IPS DF 4.7 (cell line): ENCODE data around the gene MOGAT1.
"Not testable (repeated sequence)": the region's sequence is repeated elsewhere in the genome, so short reads cannot be mapped to it uniquely, and the experiment has no call there.

ENCODE experiments used
- DNase-seq: peaks from one replicate; pipeline ENCODE4 v3.0.0-alpha.2; 2013; ENCODE audit warnings: low spot score; ENCODE audit errors: extremely low read depth

Gene MOGAT1

DNA sequence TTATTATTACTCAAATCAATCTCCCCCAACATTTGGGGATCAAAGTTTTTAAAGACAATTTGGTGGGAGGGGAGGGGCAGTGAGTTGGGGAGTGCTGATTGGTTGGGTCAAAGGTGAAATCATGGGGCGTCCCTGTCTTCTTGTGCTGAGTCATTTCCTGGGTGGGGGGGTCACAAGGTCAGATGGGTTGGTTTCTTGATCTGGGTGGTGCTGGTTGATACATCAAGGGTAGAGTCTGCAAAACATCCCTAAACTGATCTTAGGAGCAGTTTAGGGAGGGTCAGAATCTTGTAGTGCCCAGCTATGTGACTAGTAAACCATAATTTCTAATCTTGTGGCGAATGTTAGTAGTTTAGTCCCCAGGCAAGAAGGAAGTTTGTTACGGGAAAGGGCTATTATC is 67.4 kb downstream of the MOGAT1 start:
- no peak for DNase-seq

DNA sequence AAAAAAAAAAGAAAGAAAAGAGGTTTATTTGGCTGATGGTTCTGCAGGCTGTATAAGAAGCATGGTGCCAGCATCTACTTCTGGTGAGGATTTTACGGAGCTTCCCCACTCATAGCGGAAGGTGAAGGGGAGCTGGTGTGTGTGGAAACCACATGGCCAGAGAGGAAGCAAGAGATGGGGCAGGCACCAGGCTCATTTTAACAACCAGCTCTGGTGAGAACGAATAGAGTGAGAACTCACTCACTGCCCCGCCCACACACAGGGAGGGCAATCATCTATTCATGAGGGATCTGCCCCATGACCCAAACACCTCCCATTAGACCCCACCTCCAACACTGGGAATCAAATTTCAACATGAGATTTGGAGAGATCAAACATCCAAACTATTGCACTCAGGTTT is 68.5 kb downstream of the MOGAT1 start:
- no peak for DNase-seq

DNA sequence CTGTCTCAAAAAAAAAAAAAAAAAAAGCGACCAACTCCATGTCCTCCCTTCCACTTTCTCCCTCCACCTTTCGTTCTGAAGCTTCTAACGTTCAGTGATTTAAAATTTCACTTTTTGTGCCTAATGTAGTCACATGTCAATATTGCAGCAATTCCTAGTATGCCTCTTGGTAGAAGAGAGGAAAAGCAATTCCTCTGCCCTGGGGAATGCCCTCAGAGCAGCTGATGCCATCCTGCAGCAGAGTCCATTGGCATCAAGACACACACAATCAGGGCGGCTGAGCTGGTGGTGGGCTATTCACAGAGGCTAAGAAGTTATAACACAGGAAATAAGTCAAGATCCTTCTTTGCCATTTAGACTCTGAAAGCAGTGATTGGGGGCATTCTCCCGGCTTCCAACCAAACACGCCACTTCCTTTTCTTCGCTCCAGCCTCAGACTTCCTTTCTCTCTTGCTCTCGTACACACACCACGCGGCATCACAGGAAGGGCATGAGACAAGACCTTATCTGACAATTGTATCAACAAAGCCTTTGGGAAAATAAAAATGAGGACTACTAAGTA is 71.9 kb downstream of the MOGAT1 start:
- DNase-seq, result no peak

GRCh38 chr2:222745836-222746559 is 74.5 kb downstream of the MOGAT1 start:
- no peak for DNase-seq

DNA sequence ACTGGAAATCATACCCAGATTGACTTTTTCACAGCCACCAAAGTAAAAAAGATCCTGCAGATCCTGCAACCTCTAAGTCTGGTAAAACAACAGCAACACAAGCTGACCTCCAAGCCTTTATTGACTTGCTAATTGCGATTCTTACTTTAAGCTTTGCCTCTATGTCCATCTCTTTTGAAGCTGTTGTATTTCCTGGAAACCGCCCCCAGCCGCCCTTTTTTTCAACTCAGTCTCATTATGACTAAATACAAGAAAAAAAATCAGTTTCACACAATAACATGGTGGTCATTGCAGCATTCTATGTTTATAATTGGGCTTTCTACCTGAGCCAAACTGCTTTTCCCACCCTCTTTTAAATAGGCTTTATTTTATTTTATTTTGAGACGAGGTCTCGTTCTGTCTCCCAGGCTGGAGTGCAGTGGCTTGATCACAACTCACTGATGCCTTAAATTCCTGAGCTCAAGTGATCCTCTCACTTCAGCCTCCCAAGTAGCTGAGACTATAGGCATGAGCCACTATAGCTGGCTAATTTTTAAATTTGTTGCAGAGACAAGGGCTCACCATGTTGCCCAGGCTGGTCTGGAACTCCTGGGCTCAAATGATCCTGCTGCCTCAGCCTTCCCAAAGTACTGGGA is 76.2 kb downstream of the MOGAT1 start:
- peak; percentile 19 for DNase-seq

DNA sequence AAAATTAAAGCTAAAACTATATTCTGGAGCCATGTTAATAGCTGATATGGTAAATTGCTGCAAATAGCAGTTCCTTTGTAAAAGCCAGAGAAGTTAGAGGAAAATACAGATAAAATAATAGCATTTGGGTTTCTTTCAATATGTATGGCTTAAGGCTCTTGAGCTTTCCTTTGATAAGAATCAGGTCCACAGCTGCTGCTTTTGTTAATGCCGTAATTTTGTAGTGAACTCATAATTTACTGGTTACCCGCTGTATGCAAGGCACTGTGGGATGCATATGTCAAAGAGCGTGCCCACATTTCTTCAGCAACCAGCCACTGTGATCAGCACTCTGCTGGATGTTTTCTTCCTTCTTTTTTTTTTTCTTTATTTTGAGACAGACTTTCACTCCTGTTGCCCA is 79.1 kb downstream of the MOGAT1 start:
- no peak for DNase-seq

GRCh38 chr2:222751238-222751637 is 79.8 kb downstream of the MOGAT1 start:
- no peak for DNase-seq

- DNase-seq, result no peak
These were observed 80.6 kb downstream of the MOGAT1 start for GRCh38 chr2:222751821-222752719.

- no peak for DNase-seq
These were observed 81.3 kb downstream of the MOGAT1 start for GRCh38 chr2:222752746-222753145.

DNA sequence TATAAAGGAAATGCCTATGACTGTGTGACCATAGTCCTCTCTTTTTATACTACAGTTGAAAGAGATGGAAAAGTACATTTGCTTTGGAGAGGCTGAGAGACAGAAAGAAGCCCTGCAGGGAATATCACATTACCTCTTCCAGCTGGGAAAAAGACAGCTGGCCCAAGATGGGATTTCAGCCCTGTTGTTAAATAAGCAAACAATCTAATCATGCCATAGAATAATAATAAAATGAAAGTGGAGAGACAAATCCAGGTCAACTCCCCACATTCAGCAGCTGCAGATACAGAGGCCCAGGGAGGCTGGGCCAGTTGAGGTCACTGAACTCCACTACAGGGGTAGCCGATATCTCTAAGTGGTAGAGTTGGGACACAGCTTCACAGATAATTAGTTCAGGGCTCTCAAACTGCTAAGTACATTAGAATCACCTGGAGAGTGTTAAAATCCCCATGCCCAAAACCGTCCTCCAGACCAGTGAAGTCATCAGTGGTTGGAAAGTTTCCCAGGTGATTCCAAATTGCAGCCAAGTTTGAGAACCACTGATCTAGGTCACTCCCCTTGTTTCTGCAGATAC is 81.9 kb downstream of the MOGAT1 start:
- no peak for DNase-seq

- DNase-seq, result no peak
These were observed 83.0 kb downstream of the MOGAT1 start for GRCh38 chr2:222754324-222754930.

DNA sequence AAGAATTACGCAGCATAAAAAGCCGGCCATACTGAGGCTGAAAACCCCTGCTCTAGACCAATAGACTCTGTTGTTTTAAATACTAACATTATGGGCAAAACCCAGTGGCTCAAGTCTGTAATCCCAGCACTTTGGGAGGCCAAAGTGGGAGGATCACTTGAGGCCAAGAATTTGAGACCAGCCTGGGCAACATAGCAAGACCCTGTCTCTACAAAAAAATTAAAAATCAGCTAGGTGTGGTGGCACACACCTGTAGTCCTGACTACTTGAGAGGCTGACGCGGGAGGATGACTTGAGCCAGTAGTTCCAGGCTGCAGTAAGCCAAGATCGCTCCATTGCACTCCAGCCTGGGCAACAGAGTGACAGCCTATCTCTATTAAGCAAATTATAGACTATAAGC is 84.1 kb downstream of the MOGAT1 start:
- DNase-seq, result not testable (repeated sequence)

DNA sequence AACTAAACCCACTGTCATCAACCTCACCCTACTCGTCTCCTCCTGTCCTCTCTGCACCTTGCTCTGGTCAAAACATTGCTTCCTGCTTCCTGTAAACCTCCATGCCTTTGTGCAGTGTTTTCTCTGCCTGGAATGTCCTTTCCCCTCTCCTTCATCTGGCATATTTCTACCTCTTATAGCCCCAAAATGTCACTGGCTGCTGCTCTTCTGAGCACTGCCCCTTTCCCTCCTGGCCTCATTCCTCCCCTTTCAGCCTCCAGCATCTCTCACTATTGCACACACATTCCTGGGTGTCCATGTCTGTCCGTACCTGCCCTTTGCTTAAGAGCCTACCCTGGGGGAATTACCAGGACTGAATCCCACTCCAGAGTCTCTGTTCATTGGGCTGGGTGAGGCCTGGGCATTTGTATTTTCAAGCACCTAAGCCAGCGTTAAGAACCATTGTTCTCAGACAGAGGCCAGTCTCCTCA is 84.9 kb downstream of the MOGAT1 start:
- DNase-seq, result no peak

- DNase-seq, result no peak
These were observed 85.6 kb downstream of the MOGAT1 start for GRCh38 chr2:222756951-222757650.
